GM20431 (cell line): ENCODE measurements around the gene AAR2.

Experiments
- in situ Hi-C: fragments of 300-500 bp; cut with MseI, MboI; formaldehyde crosslinking; loops from one replicate; pipeline ENCODE4 v1.15.0; 2020; ENCODE audit warnings: low sequenced_read_pairs; ENCODE audit not compliant: unreplicated experiment

Gene AAR2

DNA sequence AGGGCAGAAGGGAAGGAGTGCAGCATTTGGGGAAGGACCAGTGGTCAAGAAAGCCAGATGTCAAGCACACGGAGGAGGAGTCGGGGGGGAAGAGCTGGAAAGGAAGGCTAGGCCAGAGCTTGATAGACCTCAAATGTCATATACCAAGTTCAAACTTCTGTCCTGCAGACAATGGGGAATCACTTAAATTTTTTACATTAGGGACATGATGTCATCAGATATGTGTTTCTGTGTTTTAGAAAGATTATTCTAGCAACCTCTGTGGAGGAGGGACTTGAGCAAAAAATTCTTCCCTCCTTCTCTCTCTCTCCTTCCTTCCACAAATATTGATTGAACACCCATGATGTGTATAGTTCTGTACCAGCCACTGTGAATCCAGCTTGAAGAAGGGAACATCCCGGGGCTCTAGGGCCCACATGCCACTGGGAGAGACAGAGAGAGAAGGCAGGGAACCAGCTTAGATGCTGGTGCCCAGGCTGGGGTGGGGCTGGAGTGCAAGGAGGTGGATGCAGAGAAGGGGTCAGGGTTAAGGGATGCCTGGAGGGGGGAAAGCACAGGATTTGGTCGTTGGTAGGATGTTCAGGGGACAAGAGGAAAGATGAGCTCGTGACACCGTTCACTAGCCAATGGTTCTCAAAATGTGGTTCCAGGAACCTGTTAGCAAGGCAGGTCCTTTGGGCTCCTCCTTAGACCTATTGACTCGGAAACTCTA is 19.8 kb upstream of the AAR2 start:
- in situ Hi-C loops = no loop called here

DNA sequence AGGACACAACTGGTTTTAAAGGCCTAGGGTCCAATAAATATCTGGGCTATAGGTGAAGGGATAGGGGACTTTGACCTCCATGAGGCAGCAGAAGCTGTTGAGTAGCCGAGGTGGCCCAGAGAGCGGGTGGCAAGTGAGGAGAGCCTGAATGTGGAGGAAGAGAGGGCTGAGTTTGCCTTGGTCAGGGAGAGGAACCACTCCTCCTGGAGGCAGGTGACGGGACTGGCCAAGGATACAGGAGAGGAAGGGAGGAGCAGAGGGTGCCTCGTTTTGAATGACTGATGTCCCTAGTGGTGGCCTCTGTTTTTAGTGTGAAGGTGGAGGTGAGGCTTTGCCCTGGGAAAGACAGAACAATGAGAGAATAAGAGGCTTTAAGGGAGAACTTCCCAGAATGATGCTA is 19.1 kb upstream of the AAR2 start:
- in situ Hi-C loops = no loop called here

DNA sequence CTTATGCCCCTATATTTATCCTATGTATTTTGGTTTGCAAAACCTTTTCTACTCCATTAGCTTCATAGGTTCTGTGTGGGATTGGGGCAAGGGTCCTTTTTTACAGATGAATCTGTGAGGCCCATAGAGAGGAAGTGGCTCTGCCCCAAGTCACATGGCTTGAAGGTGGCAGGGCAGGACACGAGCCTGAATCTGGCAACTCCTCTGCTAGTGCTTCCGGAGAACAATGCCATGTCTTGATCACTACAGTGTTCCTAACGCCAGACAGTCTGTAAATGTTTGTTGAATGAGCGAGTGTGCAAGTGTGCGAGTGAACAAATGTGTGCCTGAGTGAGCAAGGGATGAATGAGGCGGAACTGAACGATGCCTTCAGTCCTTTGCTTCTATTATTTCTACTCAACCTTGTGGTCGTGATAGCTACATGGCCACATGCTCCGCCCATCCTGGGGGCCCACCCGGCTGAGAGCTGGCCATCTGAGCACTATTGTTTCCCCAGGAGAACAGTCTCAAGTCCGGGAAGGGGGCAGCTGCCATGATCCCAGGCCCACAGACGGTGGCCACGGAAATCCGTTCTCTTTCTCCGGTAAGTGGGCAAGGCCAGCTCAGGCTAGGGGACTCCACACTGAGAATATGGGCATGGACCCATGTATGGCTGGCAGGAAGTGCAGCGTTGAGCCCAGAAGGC is 17.8 kb upstream of the AAR2 start:
- in situ Hi-C loops = no loop called here

DNA sequence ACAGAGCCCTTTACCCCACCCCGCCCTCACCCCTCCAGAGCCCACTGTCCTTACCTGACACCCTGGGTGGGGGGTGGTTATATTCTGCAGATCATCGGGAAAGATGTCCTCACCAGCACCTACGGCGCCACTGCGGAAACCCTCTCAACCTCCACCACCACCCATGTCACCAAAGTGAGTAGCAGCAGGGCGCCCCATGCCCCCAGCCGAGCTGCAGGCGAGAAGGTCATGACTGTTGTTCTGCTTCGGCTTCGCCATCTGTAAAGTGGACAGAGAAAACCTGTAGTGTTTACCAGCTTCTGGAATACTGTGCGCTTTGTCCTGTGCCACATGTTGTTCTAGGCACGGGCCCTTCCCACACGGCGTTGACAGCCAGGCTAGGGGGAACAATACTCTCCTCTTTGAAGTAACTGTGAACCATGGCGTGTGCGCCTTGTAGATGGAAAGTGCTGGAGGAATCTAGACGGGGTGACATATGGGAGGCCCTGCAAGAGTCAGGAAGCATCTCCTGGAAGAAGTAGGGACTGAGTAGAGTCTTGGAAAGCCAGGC is 16.5 kb upstream of the AAR2 start:
- in situ Hi-C loops = no loop called here

DNA sequence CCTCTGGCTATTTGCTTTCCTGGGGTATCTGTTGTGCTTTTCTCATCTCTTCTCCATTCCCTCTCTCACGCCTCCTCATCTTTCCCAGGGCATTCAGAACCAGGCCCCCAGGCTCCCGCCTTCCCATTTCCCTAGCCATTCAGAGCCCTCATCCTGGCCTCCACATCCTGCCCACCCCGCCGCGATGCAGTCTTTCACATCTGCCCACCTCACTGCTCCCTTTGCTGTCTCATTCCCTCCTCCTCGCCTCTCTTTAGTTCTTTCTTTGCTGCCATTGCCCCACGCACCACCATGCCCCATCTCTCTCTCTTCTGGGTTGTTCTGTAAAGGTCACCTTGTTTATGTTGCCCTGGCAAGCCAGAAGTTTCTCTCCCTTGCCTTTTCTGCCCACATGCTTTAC is 10.6 kb upstream of the AAR2 start:
- in situ Hi-C loops = no loop called here

DNA sequence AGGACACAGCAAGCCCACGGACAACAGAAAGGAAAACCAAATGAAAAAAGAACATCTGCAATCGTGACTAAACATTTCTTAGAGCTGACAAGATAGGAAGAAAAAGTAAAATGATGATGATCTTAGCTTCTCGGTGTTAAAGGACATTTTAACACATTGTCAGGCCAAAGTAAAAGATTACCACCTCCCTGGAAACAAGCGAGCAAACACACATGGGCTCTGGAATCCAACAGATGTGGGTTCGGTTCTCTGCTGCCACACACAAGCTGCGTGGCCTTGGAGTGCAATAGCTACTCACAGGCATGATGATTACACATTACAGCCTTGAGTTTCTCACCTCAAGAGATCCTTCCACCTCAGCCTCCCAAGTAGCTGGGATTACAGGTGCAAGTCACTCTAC is 7.5 kb upstream of the AAR2 start:
- in situ Hi-C loops = no loop called here

DNA sequence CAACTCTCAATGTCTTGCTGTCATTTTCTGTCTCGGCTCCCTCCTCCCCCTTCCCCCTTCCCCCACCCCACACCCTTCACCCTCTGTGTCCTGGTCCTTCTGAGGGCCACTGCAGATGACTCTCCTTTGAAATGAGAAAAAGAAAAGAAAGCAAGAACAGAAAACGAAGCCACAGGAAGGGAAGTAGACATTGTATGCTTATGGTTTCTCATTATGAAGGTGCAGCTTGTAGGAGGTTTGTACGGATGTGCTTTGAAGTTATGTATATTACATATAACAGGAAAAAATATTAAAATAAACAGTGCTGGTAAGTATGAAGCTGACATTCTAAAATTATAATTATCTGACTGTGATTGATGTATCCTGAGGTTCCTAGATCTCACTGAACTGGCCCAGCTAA is 6.3 kb upstream of the AAR2 start:
- in situ Hi-C loops = no loop called here

DNA sequence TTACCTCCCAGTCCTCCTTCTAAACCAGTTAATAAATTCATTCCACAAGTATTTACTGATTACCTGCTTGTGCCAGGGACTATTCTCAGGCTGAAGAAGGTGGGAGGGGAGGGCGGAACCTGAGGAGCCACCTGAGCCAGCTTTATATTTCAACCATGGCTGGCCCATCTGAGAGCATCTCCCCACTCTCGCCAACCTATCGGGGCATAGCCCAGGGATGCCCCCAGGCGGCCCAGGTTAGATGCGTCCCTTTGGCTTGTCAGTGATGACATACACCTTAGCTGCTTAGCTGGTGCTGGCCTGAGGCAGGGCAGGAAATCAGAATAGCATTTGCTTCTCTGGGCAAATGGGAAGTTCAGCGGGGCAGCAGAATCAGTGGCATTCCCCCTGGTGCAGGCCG is 4.9 kb upstream of the AAR2 start:
- in situ Hi-C loops = no loop called here

DNA sequence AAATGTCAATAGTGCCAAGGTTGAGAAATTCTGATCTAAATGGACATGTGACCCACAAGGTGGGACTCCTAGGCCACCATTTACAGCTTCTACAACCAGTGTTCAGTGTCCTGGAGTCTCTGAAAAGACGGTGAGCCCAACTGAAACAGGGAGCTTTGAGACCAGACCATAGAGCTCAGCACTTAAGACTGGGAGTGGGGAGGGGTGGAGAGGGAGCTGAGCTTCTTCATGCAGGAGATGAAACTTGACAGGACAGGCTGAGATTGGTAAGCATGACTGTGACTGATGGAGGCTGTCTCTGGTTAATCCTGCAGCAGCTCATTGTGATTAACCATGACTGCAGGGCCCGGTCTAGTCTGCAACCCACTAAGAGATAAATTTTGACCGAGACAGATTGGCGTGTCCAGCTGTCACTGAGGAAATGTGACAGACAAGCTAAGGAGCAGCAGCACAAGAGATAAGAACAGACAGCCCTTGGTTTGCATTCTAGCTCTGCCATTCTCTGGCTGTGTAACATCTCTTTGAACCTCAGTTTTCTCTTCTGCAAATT is 1.4 kb upstream of the AAR2 start:
- in situ Hi-C loops = no loop called here

DNA sequence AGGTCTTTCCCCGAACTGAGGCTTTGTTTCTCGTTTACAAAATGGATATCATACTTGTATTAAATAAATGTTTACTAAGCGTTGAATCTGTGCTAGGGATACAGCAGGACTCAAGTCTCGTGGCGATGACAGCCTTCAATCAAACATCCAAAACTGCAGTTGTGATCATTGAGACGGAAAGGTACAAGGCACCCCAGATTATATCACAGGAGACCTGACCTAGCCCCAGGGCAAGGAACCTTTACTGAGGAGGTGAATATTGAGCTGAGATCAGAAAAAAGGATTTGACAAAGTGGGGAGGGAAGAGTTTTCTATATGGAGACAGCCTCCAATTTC is 476 bp downstream of the AAR2 start:
- in situ Hi-C loops = no loop called here

DNA sequence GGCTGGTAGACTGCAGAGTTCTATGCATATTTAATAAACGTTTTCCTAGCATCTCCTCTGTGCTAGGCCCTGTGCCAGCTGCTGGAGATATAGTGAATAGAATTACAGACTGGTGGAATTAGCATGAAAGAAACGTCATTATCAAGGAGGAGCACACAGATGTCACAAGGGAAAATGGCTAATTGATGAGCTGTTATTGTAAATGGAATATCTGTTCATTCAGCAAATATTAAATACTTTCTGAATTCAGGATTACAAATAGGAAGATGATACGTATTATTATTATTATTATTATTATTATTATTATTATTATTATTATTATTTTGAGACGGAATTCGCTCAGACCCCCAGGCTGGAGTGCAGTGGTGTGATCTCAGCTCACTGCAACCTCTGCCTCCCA is 1.2 kb downstream of the AAR2 start:
- in situ Hi-C loops = no loop called here

DNA sequence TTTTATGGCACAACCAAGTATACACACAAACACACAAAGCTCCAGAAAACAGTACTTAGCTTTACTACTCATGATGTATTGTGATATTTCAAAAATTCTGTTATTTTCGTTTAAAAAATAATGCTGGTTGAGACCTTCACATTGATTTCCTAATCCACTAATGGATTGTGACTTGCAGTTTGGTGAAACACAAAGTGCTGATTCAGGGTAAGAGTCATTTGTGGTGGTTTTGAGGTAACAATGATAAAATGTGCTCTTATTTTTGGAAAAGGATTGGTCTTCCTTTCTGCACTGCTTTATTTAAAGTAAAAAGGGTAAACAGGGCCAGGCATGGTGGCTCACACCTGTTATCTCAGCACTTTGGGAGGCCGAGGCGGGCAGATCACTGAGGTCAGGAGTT is 1.9 kb downstream of the AAR2 start:
- in situ Hi-C loops = no loop called here

DNA sequence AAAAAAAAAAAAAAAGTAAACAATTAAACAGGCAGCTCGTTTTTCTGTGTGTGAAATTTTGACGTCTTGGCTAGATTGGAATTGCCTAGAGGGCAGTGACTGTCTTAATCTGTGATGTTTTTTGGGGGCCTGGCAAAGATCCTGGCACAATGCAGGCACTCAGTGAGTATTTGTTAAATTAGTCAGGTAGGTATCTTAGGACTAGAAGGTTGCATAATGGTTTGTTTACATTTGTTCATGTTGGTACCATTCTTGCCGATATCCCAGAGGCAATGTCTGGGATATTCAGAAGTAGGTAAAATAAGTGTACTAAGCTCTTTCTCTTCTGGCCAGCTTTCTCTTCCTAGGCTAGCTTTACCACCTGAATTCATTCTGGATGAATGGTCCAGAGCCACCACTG is 2.5 kb downstream of the AAR2 start:
- in situ Hi-C loops = no loop called here

DNA sequence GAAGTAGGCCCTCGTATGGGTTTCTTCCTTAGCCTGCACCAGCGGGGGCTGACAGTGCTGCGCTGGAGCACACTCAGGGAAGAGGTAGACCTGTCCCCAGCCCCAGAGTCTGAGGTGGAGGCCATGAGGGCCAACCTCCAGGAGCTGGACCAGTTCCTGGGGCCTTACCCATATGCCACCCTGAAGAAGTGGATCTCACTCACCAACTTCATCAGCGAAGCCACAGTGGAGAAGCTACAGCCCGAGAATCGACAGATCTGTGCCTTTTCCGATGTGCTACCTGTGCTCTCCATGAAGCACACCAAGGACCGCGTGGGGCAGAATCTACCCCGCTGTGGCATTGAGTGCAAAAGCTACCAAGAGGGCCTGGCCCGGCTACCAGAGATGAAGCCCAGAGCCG is 3.8 kb downstream of the AAR2 start:
- in situ Hi-C loops = no loop called here

DNA sequence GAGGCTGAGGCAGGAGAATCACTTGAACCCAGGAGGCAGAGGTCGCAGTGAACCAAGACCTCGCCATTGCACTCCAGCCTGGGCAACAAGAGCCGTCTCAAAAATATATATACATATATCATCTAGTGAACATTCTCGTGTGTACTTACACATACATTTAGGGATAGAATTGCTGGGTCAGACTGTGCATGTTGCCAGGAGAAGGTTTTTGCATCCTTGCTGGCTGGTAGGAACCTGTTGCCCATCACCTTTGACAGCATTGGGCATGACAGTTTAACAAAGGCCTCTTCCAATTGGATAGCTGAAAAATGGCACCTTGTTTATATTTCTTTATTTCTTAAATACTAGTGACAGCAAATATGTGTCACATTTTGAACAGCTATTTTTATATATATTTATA is 5.4 kb downstream of the AAR2 start:
- in situ Hi-C loops = no loop called here

DNA sequence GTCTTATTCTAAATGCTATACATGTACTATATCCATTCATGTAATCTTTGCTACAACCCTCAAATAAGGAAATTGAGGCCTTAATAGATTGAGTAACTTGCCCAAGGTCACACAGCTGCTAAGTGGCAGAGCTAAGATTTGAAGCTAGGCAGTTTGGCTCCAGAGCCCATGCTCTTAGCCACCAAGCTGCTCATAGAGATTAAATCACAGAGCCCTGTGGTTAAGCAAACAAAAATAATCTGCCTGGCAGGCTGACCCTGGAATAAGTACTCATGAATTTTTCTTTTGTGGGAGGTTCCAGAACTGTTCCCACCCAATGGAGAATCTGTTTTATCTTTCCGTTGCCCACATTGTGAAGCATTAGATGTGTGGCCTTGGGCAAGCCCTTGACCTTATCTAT is 7.4 kb downstream of the AAR2 start:
- in situ Hi-C loops = no loop called here

DNA sequence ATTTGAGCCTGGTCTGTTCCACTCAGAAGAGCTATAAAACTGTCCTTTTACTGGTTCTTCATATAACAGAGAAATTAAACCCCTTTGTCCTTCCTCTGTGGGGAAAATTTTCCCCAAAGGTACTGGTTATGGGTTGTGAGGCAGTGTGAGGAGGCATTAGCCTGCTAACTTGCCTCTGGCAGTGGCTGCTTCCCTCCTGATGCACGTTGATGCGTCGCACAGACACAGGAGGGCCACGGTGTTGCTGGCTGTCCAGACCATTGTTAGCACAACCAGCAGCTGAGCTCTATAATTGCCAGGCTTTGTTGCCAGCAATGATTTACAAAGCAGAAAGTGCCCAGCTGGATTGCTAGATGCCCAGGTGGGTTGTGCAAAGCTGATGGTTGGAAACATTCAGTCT is 10.1 kb downstream of the AAR2 start:
- in situ Hi-C loops = no loop called here

DNA sequence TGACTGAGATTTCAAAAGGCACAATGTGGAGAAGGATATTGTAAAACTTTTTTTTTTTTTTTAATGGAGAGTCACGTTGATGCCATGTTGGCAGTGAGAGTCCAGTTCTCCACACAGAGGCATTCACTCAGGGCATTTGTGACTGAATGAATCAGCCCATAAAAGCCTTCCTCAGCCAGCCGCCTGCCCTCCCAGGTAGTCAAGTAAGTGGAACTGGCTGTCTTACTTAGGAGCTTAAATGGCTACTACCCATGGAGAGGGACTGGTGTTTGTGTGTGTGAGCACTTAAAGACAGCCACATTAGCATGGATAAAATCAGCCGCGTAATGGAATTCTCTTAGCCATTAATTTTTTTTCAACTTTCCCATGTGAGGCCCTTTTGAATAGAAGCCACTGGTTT is 12.6 kb downstream of the AAR2 start:
- in situ Hi-C loops = no loop called here

DNA sequence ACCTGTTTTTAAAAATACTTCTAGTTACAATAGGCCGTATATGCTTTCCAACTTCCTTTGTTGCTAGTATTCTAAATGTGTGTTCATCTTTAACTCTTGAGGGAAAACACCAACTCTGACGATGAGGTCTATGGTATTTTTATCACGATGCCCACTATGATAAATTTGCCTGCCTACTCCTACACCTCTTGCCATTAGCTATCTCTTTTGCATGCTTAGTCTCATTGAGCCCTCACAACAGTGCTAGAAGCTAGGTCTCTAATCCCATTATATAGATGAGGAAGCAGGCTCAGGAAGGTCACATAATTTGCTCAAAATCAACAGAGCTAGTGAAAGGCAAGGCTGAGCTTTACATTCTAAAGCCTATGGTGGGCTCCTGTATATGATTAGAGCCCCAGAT is 13.2 kb downstream of the AAR2 start:
- in situ Hi-C loops = no loop called here

DNA sequence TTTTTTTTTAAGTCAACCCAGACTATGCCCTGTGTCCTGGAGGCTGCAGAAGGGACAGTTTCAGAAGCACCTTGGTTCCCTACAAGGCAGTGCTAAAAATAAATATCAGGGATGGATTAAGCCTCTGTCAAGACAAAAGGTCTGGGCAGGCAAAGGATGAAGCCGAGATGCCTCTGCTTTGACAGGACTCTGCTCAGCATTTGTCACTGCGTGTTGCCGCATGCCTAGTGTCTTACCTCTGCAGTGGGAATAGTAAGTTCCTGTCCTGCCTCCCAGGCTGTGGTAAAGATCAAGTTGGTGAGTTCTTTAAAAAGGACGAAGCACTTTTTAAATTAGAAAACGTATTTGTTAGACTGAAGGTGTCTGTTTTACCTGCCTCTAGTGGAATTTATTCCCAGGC is 15.1 kb downstream of the AAR2 start:
- in situ Hi-C loops = no loop called here

DNA sequence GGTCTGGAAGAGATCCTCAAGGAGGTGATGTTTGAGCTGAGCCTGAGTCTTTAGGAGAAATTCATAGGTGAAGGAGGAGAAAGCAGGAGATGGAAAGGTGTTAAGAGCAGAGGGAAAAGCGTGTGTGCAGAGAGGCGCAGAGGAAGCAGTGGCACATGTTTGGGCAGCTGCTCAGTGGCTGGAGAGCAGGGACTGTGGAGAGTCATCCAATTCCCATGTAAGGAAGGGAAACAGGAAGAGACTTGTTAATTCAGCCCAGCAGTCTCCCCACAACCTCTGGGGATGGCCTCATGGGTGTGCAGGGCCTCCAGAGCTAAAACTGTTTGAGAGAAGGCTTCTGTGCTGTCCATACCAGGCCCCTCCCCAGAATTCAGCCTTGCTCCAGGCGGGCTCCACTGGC is 16.2 kb downstream of the AAR2 start:
- in situ Hi-C loops = no loop called here

DNA sequence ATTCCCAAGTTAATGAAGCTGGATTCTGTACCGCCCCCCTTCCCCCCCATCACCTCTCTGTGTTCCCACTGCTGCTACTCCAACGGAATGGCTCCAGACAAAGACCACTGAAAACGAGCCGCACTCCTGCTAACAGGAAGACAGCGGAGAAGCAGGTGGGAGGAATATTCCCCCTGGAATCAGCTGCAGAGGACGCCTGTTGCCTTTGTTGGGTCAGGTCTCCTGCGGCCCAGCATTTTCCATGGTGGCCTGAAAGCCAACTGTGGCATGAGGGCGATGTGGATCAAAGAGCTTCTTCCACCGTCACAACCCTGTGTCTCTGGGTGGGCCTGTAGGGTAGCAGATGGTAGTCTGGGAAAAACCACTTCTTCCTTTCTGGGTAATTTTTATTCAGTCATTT is 16.8 kb downstream of the AAR2 start:
- in situ Hi-C loops = no loop called here
